PC-3 (cell line): ENCODE measurements around the gene GRIA1.

ENCODE experiments used
- EZH2 ChIP-seq: fragments of 300-600 bp; sonication (generic); IDR thresholded peaks from one replicate; pipeline ENCODE4 v1.6.1; 2017; ENCODE audit warnings: antibody characterized with exemption, mild to moderate bottlenecking, low read length; ENCODE audit not compliant: unreplicated experiment
- TF ChIP-seq, protein P1 (sequence below): fragments of 300-600 bp; sonication (generic); conservative IDR thresholded peaks from 2 replicates; pipeline ENCODE4 v1.5.1; 2017; ENCODE audit warnings: antibody characterized with exemption, low read depth, mild to moderate bottlenecking, low read length

- TF ChIP-seq, protein P1, sequence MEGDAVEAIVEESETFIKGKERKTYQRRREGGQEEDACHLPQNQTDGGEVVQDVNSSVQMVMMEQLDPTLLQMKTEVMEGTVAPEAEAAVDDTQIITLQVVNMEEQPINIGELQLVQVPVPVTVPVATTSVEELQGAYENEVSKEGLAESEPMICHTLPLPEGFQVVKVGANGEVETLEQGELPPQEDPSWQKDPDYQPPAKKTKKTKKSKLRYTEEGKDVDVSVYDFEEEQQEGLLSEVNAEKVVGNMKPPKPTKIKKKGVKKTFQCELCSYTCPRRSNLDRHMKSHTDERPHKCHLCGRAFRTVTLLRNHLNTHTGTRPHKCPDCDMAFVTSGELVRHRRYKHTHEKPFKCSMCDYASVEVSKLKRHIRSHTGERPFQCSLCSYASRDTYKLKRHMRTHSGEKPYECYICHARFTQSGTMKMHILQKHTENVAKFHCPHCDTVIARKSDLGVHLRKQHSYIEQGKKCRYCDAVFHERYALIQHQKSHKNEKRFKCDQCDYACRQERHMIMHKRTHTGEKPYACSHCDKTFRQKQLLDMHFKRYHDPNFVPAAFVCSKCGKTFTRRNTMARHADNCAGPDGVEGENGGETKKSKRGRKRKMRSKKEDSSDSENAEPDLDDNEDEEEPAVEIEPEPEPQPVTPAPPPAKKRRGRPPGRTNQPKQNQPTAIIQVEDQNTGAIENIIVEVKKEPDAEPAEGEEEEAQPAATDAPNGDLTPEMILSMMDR: peak; percentile 21; the same call in 1 of the 2 replicates
- TF ChIP-seq EZH2: no peak
These were observed 336.9 kb downstream of the GRIA1 start for GRCh38 chr5:153827397-153827796.
